GM12875 (cell line): ENCODE data around the gene SLC9A9.

Source experiments
- H3K4me3 ChIP-seq: one replicate; pipeline ENCODE4 v1.5.1; 2011; ENCODE audit warnings: low read depth, low read length, control low read depth
- CTCF ChIP-seq: IDR thresholded peaks from 2 replicates; pipeline ENCODE4 v1.5.1; 2011; ENCODE audit warnings: low read depth, mild to moderate bottlenecking, control low read depth, inconsistent platforms, low read length, moderate library complexity, borderline replicate concordance; ENCODE audit not compliant: insufficient read depth

SLC9A9 gene

GRCh38 chr3:143644370-143645089, 203.7 kb downstream of the SLC9A9 start:
- TF ChIP-seq CTCF, result peak; percentile 39; the same call in 1 of the 2 replicates
- no peak overlapping the region for H3K4me3 ChIP-seq

DNA sequence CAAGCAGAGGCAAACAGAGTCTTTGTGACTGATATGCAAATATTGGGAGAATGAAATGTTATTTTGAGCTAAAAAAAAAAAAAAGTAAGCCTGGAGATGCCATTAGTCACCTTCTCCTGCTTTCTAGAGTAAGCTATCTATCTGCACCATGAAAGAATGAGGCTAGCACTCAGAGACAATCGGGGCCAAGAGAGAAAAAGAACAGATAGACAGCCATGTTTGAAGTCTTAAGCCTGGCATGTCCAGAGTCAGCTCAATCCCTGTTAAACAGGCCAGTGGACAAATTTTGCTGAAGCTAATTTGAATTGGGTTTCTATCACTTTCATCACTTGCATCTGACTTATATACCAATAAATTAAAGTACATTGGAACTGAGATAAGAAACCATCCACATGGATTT, 204.4 kb downstream of the SLC9A9 start:
- no peak overlapping the region for H3K4me3 ChIP-seq
- TF ChIP-seq CTCF, result no peak

DNA sequence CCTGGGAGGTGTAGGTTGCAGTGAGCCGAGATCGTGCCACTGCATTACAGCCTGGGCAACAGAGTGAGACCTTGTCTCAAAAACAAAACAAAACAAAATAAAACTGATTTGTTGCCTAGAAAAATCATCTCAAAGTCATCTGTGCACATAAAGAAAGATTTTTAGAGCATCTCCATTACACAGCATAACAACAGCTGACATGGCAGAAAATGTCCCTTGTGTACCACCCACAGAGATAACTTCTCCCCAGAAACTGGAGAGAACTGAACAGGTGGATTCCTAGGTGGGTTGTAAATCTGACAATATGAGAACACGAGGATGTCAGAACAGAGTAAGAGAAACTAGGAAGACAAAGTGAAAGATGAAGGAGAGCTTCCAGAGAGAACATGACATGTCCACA, 207.5 kb downstream of the SLC9A9 start:
- H3K4me3 ChIP-seq, result no peak overlapping the region
- TF ChIP-seq CTCF, result no peak

GRCh38 chr3:143637133-143637532, 211.1 kb downstream of the SLC9A9 start:
- no peak for TF ChIP-seq CTCF
- no peak overlapping the region for H3K4me3 ChIP-seq

DNA sequence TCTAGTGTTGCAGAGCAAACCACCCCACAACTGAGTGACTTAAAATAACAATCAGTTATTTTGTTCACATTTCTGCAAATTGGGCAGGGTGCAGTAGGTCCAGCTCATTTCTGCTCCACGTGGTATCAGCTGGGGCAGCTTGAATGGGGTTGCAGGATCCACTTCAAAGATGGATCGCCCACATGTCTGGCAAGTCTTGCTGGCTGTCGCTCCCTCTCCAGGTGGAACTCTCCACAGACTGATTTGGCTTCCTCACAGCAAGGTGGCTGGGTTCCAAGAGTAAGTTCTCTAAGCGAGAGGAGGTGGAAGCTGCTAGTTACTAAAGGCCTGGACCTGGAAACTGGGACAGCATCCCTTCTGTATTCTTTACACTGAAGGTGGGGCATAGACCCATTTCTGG, 213.3 kb downstream of the SLC9A9 start:
- TF ChIP-seq CTCF, result no peak
- no peak overlapping the region for H3K4me3 ChIP-seq

DNA sequence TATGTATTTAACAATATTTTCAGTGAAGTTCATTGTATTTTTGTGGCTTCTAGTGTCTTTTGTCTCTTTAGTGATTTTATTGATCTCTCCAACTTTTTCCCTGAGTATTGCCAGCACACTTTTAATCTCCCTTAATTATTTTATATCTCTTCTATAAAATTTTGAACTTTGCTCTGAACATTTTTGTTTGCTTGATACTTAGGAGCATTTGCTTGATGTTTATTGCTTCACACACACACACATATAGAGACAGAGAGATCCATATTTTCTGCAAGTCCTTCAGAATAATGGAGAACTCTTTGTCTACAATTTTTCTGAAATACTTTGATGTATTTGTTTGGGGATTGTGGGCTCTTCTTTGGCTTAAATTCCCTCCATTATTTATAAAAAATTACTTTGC, 213.8 kb downstream of the SLC9A9 start:
- no peak for TF ChIP-seq CTCF
- no peak overlapping the region for H3K4me3 ChIP-seq

GRCh38 chr3:143633816-143634215, 214.5 kb downstream of the SLC9A9 start:
- H3K4me3 ChIP-seq, result no peak overlapping the region
- no peak for TF ChIP-seq CTCF
